ENCODE results near the gene BBS4. TPM values are rescaled to one million over a fixed set of nuclear protein-coding genes. Genes with fewer than 3 reads are reported as not detected.

BBS4 gene
- total and polyA plus RNA-seq, 9 of the 15 experiments (the other 6 are each of a cell fraction or from before 2014, with no cell fraction given), result 25.1 to 80.7 (median 38.9) TPM

- no peak for TF ChIP-seq NKRF (IDR thresholded peaks at IDR 0.05; ENCODE audit: borderline replicate concordance)
- TF ChIP-seq ZFX (CRISPR knock-in tag; IDR thresholded peaks at IDR 0.05), result no peak
- no peak for TF ChIP-seq BCOR (IDR thresholded peaks at IDR 0.05)
- TF ChIP-seq ZNF24 (IDR thresholded peaks at IDR 0.05), result no peak
- TF ChIP-seq CTCF (IDR thresholded peaks at IDR 0.05 in 2 of 3, conservative IDR thresholded peaks at IDR 0.05 in 1 of 3; ENCODE audit: insufficient read depth in 2 of 3, low read depth in 1 of 3, low read length in 3 of 3), result peak in 1 of 3 experiments; percentile 3; a peak in 1 of 6 replicates
- no peak for TF ChIP-seq MAFK (IDR thresholded peaks at IDR 0.05; ENCODE audit: low read length)
- no peak for TF ChIP-seq CC2D1A (IDR thresholded peaks at IDR 0.05)
- TF ChIP-seq ZNF395 (CRISPR knock-in tag; IDR thresholded peaks at IDR 0.05), result no peak; the same call in 1 of the 2 replicates
- no peak for TF ChIP-seq CREM (IDR thresholded peaks at IDR 0.05; ENCODE audit: low read depth)
- peak; percentile 91 for TF ChIP-seq CREB3L1 (IDR thresholded peaks at IDR 0.05; ENCODE audit: borderline replicate concordance, low read depth)
- TF ChIP-seq TSHZ1 (CRISPR knock-in tag; IDR thresholded peaks at IDR 0.05), result no peak
- TF ChIP-seq FOXP1 (CRISPR knock-in tag; IDR thresholded peaks at IDR 0.05), result no peak
- TF ChIP-seq FOS (IDR thresholded peaks at IDR 0.05; ENCODE audit: extremely low read depth, insufficient read length), result no peak
These were observed 97.1 kb downstream of the BBS4 start (continued) for GRCh38 chr15:72783004-72783639.

Data from K562 (cell line).